Left cardiac atrium (tissue), 4 donors: ENCODE results near the gene LTA. TPM values are rescaled to one million over a fixed set of nuclear protein-coding genes. Genes with fewer than 3 reads are reported as not detected.
"Not testable (repeated sequence)": the region's sequence is repeated elsewhere in the genome, so short reads cannot be mapped to it uniquely, and the experiment has no call there.

ENCODE experiments used
- ATAC-seq, 2 donors: fragments of 200-7000 bp; cut with Tn5 transposase; one replicate each; pipeline ENCODE4 v1.9.1; 2020; ENCODE audit warnings: mild to moderate bottlenecking in 2 of 2, moderate library complexity in 2 of 2
- DNase-seq: peaks from one replicate; pipeline ENCODE4 v3.0.0-alpha.2; 2020
- intact Hi-C, 2 donors: fragments of 100-400 bp; cut with DNase I; formaldehyde crosslinking; loops; one replicate each; pipeline versions ENCODE4 v1.14.1 to v1.15.1; 2022 to 2023
- total RNA-seq, 2 donors: library from RNA; stranded (reverse); fragmentation: NEBNext Ultra II Directional; extraction: Animal tissue kit (Norgen Biotek cat#: 25700); gene quantifications; one replicate each; pipeline ENCODE4 v1.2.1, GENCODE V29; 2021
- donor health status: DM: no; HTN: yes; CAD: no.
- donor health status: DM: no; HTN: yes; CAD: no; lungs with severe emphysema.
- donor health status: DM: yes; HTN: yes; CAD: no.
- donor health status: Dilated cardiomyopathy.

LTA gene
- total RNA-seq, 2 donors from 2014 or later, result not detected

DNA sequence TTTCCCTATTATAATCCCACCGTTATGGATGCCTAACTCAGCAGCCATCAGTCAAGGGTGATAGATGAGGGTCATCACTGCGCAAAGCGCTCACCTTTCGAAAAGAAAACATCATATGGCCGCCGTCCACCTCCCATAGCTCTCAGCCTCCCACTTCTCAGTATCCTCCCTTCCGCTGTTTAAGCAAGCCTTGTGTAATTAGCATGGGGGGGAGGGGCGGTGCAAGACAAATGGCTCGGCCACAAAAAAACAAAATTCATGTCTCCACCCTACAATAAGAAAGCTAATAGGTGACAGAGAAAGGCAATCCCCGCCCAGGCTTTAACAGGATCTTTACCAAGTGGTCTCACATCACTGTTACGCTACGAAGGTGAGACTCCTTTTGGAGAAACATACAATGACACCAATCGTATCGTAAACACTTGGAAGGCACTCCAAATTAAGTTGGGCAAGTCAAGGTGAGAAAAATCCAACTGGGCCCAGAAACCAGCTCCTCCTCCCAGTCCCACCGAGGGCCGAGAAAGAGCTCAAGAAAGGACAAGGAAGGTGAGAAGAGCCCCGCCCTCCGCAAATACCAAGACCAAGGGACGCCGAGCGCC, 30.9 kb upstream of the LTA start:
- ATAC-seq (peak; percentile 31 to 47), DNase-seq (peak; percentile 65)
- intact Hi-C loops, result loop anchor here in 1 of 2 donors (5.0 kb wide), 1 partner anchor 44 kb away; the partner anchor contains the start of gene MICB

DNA sequence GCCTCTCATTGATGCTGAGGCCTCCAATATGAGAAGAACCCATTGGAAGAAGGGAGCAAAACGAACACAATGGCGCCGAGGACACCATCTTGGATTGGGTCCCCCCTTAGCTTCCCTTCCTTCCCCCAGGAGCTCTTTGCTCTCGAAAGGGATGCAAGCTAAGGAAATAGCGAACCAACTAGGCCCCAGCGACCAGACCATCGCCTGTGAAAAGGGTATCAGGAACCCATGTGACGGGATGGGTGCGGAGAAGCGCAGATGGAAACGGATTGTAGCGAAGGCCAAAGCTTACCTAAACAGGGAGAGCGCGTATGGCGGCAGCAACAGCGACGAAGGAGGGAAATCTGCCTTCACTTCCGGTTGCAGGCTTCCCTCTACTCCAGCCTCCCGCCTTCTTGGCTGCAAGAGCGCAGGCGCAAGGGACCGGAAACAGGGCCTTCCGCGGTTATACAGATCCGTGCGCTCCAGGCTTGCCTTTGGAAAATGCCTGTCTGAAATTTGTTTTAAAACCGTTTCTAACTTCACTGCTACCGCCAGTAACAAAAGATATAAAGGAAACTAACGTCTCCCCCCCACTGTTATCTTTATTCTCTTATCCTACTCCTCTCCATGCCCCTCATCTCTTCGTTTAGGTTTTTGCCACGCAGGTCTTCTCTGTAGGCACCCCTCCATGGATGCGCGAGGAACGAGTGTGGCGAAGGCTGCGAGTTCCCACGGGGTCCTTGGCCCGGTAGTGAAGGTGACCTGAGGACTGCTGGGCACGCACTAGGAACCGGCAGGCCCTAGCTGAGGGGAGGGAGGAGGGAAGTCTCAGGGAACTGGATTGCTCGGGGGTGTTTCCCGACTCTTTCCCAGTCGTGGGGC, 30.2 kb upstream of the LTA start, which contains the start of gene DDX39B:
Gene DDX39B (minus strand): TSS at position 346 of the 864 bp plus-strand sequence. CDS start 1,471 bp downstream, outside the sequence.
- DNase-seq (peak; percentile 96), ATAC-seq (peak; percentile 93 to 94)
- intact Hi-C loops, result loop anchor here in 1 of 2 donors (5.0 kb wide), 1 partner anchor 45 kb away; the partner anchor contains the start of gene MICB

DNA sequence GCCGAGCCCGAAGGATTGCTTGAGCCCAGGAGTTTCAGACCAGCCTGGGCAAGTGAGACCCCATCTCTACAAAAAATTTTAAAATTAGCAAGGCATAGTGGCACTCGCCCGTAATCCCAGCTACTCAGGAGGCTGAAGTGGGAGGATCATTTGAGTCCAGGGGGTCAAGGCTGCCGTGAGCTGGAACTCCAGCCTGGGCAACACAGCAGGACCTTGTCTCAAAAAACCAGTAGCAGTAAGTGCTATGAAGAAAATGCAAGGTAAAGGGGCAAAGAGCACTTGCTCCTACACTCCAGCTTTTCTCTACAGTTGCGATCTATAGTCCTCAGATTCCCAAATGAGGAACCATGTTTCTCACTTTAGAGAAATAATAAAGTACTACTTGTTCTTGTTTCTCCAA, 28.4 kb upstream of the LTA start:
- intact Hi-C loops, result loop anchor here in 1 of 2 donors (5.0 kb wide), 1 partner anchor 46 kb away; the partner anchor contains the start of gene MICB
- no peak for ATAC-seq
- no peak for DNase-seq

DNA sequence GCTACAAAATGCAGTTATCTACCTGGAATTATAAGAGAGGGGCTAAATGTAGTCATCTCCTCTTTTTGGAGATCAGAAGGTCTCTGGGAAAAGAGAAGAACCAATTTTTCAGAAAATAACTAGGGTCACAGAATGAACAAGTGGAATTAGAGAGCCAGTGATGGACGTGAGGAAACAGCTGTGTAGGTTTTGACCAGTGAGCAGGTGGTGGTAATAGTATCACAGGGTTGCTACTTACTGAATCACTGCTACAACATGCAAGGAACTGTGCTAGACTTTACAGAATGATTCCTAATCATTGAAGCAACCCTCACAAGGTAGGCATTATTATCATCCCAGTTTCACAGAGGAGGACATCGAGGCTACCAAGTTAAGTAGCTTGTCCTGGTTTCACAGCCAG, 27.4 kb upstream of the LTA start:
- DNase-seq (no peak), ATAC-seq (no peak)
- intact Hi-C loops, result loop anchor here in 1 of 2 donors (5.0 kb wide), 2 partner anchors 38 to 47 kb away; partner anchors contain the start of genes LTB and MICB

DNA sequence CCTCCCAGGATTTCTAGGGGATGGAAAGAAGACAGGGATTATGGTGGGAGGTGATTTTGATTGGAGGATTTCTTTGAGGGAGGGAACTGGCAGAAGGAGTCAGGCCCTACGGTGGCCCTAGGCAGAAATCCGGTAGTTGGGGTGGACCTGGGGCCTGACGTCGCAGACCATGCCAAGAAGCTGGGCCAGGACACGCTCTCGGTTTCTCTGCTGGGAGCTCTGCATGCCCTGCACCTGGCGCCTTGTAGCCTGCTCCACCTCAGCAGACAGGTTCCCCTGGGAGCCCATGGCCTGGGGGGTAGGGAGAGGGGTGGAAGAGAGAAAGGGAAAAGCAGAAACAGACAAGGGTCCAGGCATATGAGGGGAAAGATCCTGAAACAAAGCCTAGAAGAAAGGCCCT, 26.8 kb upstream of the LTA start:
- intact Hi-C loops, result loop anchor here in 1 of 2 donors (5.0 kb wide), 1 partner anchor 37 kb away; the partner anchor contains the start of gene LTB
- DNase-seq (no peak), ATAC-seq (no peak)

DNA sequence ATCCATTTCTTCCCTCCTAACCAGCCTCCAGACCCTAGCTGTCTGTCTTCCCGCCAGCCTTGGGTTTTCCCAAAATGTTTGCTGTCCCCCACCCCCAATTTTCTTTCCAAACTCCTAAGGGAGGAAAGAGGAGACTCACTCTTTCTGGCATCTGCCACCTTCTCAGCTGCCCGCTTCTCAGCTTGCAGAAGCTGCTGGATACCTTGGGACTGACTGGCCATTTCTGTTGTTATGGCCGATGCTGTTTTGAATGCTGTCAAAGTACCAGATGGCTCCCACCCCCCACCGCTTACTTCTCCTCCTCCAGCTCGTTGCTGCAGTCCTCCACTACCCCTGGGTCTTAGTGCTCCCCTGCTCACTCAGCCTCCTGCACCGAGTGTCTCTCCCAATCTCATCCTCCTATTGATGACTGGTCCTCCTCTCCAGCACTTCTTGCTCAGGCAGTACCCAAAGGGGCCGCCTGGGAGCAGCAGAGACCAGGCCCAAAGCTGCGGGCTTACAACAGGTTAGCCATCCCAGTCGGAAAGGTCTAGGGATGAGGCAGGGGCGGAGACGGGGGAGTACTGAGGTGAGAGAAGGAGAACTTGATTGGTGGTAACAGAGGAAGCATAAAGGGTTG, 25.6 kb upstream of the LTA start, which contains the start of gene ATP6V1G2:
Gene ATP6V1G2 (minus strand): TSS at position 270 of the 619 bp plus-strand sequence. CDS start 49 bp downstream, at position 221.
- ATAC-seq (peak; percentile 70 to 83), DNase-seq (peak; percentile 87)
- intact Hi-C loops, result loop anchor here in 1 of 2 donors (1.0 to 5.0 kb wide), 2 partner anchors 36 to 52 kb away; partner anchors contain the start of gene LTB

DNA sequence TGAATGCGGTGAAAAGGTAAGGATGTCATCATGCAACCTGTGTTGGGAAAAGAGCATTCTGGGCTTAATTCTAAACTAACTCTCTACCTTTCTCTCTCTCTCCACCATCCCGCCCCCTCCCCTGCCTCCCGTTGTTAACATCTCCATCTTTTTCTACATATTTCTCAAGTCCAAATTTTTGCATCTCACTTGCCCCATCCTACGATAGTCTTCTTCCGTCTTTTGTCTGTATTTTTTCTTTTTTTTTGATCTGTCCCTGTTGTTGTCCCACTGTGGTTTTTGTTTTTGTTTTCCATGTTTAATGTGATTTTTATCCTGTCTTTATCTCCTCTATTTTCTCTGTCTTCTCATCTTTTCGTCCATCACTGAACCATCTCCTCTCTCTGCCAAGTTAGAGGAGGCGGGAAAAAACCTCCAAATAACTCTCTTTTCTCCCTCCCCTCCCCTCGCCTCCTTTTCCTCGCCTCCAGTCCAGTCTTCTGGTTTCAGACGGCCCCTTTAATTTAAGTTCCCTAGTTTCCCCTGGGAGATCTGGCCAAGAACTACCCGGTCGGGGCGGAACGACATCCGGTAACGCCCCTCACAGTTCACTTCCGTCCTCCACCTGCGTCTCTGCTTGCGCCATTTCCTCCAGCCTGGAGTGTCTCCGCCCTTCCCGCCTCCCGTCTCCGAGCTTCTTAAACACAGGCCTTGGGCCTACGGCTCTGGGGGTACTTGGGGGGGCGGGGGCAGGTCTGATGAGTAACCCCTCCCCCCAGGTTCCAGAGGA, 24.9 kb upstream of the LTA start, which contains the start of gene NFKBIL1:
Gene NFKBIL1 (plus strand): TSS at position 651 of the 769 bp plus-strand sequence. CDS start 87 bp downstream, at position 738.
- DNase-seq (peak; percentile 97), ATAC-seq (peak; percentile 97 to 98)
- intact Hi-C loops, result loop anchor here in 1 of 2 donors (1.0 to 5.0 kb wide), 2 partner anchors 35 to 51 kb away; partner anchors contain the start of gene LTB

DNA sequence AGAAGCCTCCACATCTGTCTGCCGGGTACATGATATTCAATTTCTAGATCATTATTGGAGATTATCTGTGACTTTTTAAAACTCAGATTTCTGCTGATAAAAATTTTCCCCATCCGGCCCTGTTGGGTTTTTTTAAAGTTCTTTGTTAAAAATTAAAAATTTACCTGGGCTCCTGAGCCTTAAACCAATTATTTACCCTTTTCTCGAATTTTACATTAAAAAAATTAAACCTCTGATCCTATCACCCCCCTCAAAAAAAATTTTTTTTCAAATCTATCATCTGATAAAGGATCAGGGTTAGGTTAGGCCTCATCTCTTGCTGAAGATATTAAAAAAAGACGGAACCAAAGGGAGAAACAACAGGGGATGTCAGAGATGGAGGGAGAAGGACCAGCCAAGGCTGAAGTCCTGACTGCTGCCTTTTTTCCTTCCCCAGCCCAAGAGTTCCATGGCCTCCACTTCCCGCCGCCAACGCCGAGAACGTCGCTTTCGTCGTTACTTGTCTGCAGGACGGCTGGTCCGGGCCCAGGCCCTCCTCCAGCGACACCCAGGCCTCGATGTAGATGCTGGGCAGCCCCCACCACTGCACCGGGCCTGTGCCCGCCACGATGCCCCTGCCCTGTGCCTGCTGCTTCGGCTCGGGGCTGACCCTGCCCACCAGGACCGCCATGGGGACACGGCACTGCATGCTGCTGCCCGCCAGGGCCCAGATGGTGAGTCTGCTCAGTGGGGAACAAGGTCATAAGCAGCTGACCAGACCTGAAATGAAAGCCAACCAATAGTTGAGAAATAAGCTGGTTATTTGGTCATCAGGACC, 24.2 kb upstream of the LTA start:
- DNase-seq (peak; percentile 45), ATAC-seq (no peak)
- intact Hi-C loops, result loop anchor here in 1 of 2 donors (5.0 kb wide), 1 partner anchor 34 kb away; the partner anchor contains the start of gene LTB

DNA sequence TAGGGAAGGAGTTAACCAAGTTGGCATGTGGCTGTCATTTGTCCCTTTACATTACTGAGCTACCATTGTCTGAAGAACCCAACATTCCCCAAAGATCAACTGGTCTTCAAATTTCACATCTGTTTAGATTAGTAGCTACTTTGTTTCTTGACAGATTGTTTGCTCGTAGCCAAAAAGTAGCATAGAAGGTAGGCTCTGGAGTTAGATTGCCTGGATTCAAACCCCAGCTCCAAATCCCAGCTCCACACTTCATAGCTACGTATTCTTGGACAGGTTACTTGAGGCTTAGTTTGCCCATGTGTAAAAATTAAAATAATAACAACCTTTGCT, 23.6 kb upstream of the LTA start:
- DNase-seq, result no peak
- ATAC-seq, result no peak
- intact Hi-C loops, result loop anchor here in 1 of 2 donors (5.0 kb wide), 1 partner anchor 34 kb away; the partner anchor contains the start of gene LTB

DNA sequence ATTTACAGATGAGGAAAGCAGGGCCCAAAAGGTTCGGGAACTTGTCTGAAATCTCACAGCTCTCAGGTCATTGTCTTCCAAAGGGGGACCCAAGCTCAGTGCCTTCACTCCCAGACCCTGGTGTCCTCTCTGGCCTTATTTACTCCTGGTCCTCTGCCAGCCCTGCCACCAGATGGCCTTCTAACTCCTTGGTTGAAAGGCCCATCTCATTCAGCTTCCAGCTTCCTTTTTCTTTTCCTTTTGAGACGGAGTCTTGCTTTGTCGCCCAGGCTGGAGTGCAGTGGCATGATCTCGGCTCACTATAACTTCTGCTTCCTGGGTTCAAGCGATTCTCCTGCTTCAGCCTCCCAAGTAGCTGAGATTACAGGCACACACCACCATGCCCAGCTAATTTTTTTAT, 20.7 kb upstream of the LTA start:
- ATAC-seq, DNase-seq: not testable (repeated sequence)
- intact Hi-C loops, result loop anchor here in 1 of 2 donors (5.0 kb wide), 1 partner anchor 46 kb away; no protein-coding TSS in a partner anchor

DNA sequence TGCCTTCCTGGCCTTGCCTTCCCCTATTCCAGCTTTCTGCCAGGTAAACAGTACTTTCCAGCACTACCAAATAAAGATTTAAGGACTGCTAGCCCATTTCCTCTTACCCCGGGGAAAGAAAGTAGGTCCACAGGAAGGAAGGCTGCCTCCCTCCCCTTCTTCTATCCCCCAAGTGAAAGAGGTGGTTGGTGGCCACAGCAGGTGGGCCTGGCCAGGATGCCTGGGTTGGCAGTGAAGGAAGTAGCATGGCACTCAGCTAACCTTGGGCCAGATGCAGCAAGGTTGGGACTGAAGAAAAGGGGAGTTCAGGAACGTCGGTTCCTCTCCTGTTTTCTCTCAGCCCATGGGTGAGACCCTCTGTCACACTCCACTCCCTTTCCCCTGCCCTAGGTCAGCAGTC, 15.8 kb upstream of the LTA start:
- no peak for ATAC-seq
- intact Hi-C loops, result no loop called here

DNA sequence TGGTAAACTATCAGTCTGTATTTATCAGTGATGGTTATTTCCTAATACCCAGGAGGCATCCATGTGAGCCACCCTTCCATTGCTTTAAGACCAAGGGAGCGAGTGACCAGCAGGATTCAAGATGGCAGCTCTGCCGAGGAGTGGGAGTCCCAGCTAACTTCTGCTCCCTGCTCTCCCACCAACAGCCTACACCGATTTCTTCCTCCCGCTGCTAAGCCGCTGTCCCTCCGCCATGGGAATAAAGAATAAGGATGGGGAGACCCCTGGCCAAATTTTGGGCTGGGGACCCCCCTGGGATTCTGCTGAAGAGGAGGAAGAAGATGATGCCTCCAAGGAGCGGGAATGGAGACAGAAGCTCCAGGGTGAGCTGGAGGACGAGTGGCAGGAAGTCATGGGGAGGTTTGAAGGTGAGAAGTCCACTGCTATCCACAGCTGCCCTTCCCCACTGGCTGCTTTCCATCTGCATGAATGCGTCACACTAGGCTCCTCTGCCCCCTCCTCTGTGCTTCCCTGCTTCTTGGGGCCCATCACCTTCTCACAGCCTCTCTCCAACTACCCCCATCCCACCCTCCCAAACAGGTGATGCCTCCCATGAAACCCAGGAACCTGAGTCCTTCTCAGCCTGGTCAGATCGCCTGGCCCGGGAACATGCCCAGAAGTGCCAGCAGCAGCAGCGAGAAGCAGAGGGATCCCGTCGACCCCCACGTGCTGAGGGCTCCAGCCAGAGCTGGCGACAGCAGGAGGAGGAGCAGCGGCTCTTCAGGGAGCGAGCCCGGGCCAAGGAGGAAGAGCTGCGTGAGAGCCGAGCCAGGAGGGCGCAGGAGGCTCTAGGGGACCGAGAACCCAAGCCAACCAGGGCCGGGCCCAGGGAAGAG, 14.4 kb upstream of the LTA start:
- intact Hi-C loops, result no loop called here
- DNase-seq, result no peak
- ATAC-seq, result no peak

More for the DNA sequence above, 15.8 kb upstream of the LTA start:
- no peak for DNase-seq

DNA sequence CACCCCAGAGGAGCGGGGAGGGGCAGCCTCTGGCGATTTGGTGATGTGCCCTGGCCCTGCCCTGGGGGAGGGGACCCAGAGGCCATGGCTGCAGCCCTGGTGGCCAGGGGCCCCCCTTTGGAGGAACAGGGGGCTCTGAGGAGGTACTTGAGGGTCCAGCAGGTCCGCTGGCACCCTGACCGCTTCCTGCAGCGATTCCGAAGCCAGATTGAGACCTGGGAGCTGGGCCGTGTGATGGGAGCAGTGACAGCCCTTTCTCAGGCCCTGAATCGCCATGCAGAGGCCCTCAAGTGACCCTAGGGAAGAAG, 13.8 kb upstream of the LTA start:
- ATAC-seq, result no peak
- DNase-seq, result no peak

DNA sequence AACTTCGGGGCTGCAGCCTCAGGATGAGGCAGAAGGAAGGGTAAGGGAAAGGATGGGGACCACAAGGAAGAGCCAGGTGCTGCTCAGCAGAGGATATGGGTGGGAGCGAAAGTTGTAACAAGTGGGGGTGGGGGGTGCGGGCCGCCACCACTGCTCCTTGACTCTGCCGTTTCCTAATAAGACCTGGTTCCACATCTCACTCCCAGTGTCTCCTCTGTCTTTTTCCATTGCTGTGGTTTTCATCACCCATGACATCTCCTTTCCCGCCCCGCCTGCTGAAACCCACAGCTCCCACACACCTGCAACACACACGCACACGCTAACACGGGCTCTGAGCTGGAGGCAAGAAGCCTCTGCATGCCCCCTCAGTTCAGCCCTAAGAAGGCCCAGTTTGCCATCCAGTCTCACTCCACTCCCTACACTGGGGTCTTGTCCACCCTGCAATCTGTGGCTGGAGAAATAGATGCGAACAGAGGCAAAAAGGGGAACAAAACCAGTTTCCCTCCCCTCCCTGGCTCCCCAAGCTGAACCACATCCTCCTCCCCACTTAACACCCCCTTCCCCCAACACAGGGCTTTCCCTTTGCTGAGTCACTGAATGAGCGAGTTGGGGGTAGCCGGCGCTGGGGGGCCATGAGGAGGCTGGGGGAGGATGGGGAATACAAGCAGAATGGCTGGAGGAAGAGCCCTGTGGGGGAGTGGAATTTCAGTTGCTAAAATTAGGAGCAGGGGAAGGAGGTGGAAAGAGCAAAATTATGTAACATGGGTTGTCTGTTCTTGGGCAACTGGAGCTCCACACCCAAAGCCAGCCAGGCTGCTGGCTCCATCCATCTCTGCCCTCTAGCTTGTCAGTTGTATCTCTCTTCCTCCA, 13.2 kb upstream of the LTA start:
- DNase-seq (no peak), ATAC-seq (peak; percentile 51 to 65)
- intact Hi-C loops, result no loop called here

More for the DNA sequence above, 13.8 kb upstream of the LTA start:
- intact Hi-C loops, result no loop called here

DNA sequence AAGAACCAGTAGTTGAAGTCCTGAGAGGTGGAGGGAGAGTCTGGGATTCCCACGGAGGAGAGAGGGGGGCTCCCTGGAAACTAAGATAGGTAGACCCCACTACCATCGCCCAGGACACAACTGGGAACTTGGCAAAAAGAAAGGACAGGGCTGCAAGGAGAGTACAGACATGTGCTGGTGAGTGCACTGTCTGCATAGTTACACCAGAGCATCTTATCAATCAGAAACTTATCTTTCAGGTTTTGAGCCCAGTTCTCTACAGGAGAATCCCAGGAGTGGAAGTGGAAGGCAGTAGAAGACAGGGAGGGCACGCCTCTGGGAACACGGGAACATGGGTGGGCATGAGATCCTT, 12.5 kb upstream of the LTA start:
- DNase-seq (no peak), ATAC-seq (no peak)
- intact Hi-C loops, result no loop called here
